VCaP (cell line): ENCODE measurements around the gene CCDC13.

ENCODE experiments used
- H3K27ac ChIP-seq: fragments of 450-650 bp; 2 replicates; pipeline ENCODE4 v1.5.1; 2017
- TF ChIP-seq, protein P1 (sequence below): fragments of 450-650 bp; conservative IDR thresholded peaks from 2 replicates; pipeline ENCODE4 v1.5.1; 2017; ENCODE audit warnings: mild to moderate bottlenecking, moderate library complexity

Gene CCDC13

GRCh38 chr3:42730706-42731420, 42.2 kb downstream of the CCDC13 start:
- TF ChIP-seq, protein P1, sequence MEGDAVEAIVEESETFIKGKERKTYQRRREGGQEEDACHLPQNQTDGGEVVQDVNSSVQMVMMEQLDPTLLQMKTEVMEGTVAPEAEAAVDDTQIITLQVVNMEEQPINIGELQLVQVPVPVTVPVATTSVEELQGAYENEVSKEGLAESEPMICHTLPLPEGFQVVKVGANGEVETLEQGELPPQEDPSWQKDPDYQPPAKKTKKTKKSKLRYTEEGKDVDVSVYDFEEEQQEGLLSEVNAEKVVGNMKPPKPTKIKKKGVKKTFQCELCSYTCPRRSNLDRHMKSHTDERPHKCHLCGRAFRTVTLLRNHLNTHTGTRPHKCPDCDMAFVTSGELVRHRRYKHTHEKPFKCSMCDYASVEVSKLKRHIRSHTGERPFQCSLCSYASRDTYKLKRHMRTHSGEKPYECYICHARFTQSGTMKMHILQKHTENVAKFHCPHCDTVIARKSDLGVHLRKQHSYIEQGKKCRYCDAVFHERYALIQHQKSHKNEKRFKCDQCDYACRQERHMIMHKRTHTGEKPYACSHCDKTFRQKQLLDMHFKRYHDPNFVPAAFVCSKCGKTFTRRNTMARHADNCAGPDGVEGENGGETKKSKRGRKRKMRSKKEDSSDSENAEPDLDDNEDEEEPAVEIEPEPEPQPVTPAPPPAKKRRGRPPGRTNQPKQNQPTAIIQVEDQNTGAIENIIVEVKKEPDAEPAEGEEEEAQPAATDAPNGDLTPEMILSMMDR: no peak
- H3K27ac ChIP-seq: no peak overlapping the region

- no peak overlapping the region for H3K27ac ChIP-seq
- TF ChIP-seq, protein P1: no peak
These were observed 42.8 kb downstream of the CCDC13 start for GRCh38 chr3:42730294-42730693.

DNA sequence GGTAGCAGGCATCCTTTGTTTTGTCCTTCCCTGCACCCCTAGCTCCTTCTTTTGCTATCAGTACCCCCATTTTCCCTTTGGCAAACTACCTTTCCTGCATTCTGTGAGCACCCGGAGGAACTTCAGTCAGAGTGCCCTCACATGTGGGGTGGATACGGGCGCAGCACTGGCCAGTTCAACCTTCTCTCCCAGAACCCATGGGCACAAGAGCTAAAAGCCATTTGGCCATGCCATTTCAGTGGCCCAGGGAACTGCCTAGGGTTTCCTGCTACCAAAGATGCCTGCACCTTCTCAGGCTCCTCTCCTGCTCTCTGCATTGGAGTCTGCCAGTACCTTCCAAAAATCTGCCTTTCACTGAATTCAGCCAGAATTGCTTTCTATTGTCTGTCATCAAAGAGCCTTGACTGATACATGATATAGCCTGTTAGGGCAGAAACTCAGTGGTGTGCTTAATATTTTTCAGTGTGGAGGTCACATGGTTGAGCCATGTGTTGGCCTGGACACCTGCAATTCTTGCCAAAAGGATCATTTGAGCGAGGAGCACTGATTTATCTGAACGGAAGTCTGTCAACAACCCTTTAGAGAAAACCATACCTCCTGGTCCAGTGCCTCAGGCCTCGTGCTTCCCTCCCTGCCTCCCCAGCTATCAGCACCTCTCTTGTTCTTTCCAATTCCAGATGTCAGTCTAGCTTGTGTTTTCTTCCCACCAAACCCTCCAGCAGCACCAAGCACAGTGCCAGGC, 43.5 kb downstream of the CCDC13 start:
- TF ChIP-seq, protein P1: no peak
- H3K27ac ChIP-seq: no peak overlapping the region

GRCh38 chr3:42728668-42729364, 44.2 kb downstream of the CCDC13 start:
- TF ChIP-seq, protein P1: no peak
- H3K27ac ChIP-seq: no peak overlapping the region

DNA sequence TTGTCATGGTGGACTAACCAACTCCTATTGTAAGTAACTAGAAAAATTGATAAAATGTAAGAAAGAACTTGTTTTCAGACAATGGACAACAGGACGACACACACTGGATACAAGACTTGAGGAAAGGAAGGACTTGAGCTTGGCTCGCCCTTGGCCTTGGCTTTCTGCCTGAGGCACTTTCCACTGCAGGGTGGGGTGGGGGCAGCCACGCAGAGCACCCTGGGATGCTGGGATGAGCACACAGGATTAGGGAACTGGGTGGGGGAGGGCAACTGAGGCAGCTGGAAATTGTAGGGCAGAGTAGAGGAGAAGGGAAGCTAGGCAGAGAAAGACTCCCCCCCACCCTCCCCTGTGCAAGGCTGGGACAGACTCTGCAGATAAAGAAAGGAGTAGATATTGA, 45.0 kb downstream of the CCDC13 start:
- H3K27ac ChIP-seq: no peak overlapping the region
- TF ChIP-seq, protein P1: no peak

- TF ChIP-seq, protein P1: no peak
- H3K27ac ChIP-seq: no peak overlapping the region
These were observed 47.6 kb downstream of the CCDC13 start for GRCh38 chr3:42725454-42725853.

DNA sequence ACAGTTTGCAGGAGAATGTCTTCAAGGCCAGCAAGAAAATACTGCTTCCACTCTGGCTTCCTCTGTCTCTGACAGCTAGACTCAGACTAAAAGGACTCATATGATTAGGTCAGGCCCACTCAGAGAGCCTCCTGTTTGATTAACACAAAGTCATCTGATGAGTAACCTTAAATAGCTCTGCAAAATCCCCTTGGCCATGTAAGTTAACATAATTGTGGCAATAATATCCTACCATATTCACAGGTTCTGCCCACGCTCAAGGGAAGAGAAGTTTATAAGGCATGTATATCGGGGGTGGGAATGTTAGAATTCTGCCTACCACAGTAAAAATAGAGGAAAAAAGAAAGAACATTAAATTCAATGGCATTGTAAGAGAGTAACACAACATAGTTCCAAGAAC, 49.8 kb downstream of the CCDC13 start:
- TF ChIP-seq, protein P1: no peak
- H3K27ac ChIP-seq: no peak overlapping the region
